Measurements from ENCODE around the gene MLXIP. TPM values are rescaled to one million over a fixed set of nuclear protein-coding genes. Genes with fewer than 3 reads are reported as not detected.

MLXIP gene
- total and polyA plus RNA-seq, 2 experiments from 2014 or later: 16.2 to 23.0 TPM

- TF ChIP-seq ETS1 (IDR thresholded peaks at IDR 0.05) (no peak), CTCF (conservative IDR thresholded peaks at IDR 0.05; ENCODE audit: low read depth in 2 of 2) (no peak)
Measured at GRCh38 chr12:122089077-122089476, 10.5 kb downstream of the MLXIP start (continued).

GRCh38 chr12:122090759-122091515, 12.4 kb downstream of the MLXIP start:
- H3K9me3 Mint-ChIP-seq: no peaks in the 10 kb centered on the region
- Histone ChIP-seq H3K4me3 (no peak overlapping the region), H3K27me3 (ENCODE audit: insufficient read depth) (no peaks in the 10 kb centered on the region), H3K4me1 (ENCODE audit: insufficient read depth) (peaks cover 19% of the 10 kb centered on the region), H3K79me2 (replicated peaks; ENCODE audit: insufficient read depth) (peaks cover 60% of the 10 kb centered on the region), H3K4me2 (no peak overlapping the region), H3K9me2 (ENCODE audit: insufficient read depth) (no peaks in the 10 kb centered on the region), H3F3A (replicated peaks; ENCODE audit: low read depth) (no peaks in the 10 kb centered on the region; the same call in 1 of the 2 replicates), H3K27ac (ENCODE audit: low read depth) (0 out of 2 replicates have a peak overlapping the region, but pooled peaks have one; percentile 8), H4K20me1 (replicated peaks; ENCODE audit: insufficient read depth) (peaks cover 7% of the 10 kb centered on the region), H2AFZ (no peak overlapping the region), H3K36me3 (ENCODE audit: insufficient read depth) (no peaks in the 10 kb centered on the region)
- H3K27me3 Mint-ChIP-seq (ENCODE audit: insufficient read depth, low read depth, poor library complexity): no peaks in the 10 kb centered on the region
- H3K4me3 Mint-ChIP-seq: no peak overlapping the region
- DNase-seq (ENCODE audit: low spot score) (no peak), ATAC-seq (no peak)
- peaks cover 17% of the 10 kb centered on the region for H3K4me1 Mint-ChIP-seq
- peaks cover 9% of the 10 kb centered on the region; the same call in 2 of the 3 replicates for H3K36me3 Mint-ChIP-seq (ENCODE audit: low read depth)
- no peak overlapping the region for H3K27ac Mint-ChIP-seq
- TF ChIP-seq ETS1 (IDR thresholded peaks at IDR 0.05): no peak
- TF ChIP-seq CTCF (conservative IDR thresholded peaks at IDR 0.05; ENCODE audit: low read depth in 2 of 2): no peak
- TF ChIP-seq EZH2phosphoT487 (IDR thresholded peaks at IDR 0.05; ENCODE audit: unreplicated experiment): no peak
- TF ChIP-seq ZNF462 (CRISPR knock-in tag; IDR thresholded peaks at IDR 0.05): no peak
- TF ChIP-seq ZNF114 (CRISPR knock-in tag; IDR thresholded peaks at IDR 0.05): no peak
- TF ChIP-seq EZH2 (IDR thresholded peaks at IDR 0.05; ENCODE audit: low read depth, unreplicated experiment): no peak
- no peak for TF ChIP-seq CREB1 (CRISPR knock-in tag; IDR thresholded peaks at IDR 0.05; ENCODE audit: low read depth)
- TF ChIP-seq STAT1 (IDR thresholded peaks at IDR 0.05; ENCODE audit: unreplicated experiment): no peak
- no peak for TF ChIP-seq ZNF331 (CRISPR knock-in tag; IDR thresholded peaks at IDR 0.05; ENCODE audit: low read depth)
